ENCODE measurements around the gene CLEC11A.

The CLEC11A gene

GRCh38 chr19:50723735-50724521 is 764 bp downstream of the CLEC11A start:
- Histone ChIP-seq H3K36me3 (ENCODE audit: insufficient read depth, low read length) (no peaks in the 10 kb centered on the region), H3K27ac (peak overlapping the region; percentile 83; the same call in 1 of the 2 replicates), H3K4me3 (peak overlapping the region; percentile 79), H3K9ac (ENCODE audit: insufficient read length) (peak overlapping the region; percentile 68), H3K9me3 (ENCODE audit: low read depth, low read length) (no peaks in the 10 kb centered on the region)
- TF ChIP-seq EZH2 (IDR thresholded peaks at IDR 0.05) (no peak), POLR2AphosphoS5 (IDR thresholded peaks at IDR 0.05; ENCODE audit: borderline replicate concordance, low read depth, low read length) (no peak), FOXP2 (optimal IDR thresholded peaks at IDR 0.05; ENCODE audit: control extremely low read depth, extremely low read length, insufficient read depth) (no peak)
- no peak for DNase-seq (ENCODE audit: low read depth, low spot score)

- Histone ChIP-seq H3K9ac (ENCODE audit: insufficient read length) (peak overlapping the region; percentile 90), H3K36me3 (ENCODE audit: insufficient read depth, low read length) (no peaks in the 10 kb centered on the region), H3K27ac (no peak overlapping the region), H3K4me3 (peak overlapping the region; percentile 79), H3K9me3 (ENCODE audit: low read depth, low read length) (no peaks in the 10 kb centered on the region)
- DNase-seq (ENCODE audit: low read depth, low spot score), result peak; percentile 95
- TF ChIP-seq EZH2 (IDR thresholded peaks at IDR 0.05), result no peak
- TF ChIP-seq POLR2AphosphoS5 (IDR thresholded peaks at IDR 0.05; ENCODE audit: borderline replicate concordance, low read depth, low read length), result peak; percentile 72; the same call in 1 of the 2 replicates
- TF ChIP-seq FOXP2 (optimal IDR thresholded peaks at IDR 0.05; ENCODE audit: control extremely low read depth, extremely low read length, insufficient read depth), result no peak
Measured at GRCh38 chr19:50724522-50725217, 1.5 kb downstream of the CLEC11A start.

DNA sequence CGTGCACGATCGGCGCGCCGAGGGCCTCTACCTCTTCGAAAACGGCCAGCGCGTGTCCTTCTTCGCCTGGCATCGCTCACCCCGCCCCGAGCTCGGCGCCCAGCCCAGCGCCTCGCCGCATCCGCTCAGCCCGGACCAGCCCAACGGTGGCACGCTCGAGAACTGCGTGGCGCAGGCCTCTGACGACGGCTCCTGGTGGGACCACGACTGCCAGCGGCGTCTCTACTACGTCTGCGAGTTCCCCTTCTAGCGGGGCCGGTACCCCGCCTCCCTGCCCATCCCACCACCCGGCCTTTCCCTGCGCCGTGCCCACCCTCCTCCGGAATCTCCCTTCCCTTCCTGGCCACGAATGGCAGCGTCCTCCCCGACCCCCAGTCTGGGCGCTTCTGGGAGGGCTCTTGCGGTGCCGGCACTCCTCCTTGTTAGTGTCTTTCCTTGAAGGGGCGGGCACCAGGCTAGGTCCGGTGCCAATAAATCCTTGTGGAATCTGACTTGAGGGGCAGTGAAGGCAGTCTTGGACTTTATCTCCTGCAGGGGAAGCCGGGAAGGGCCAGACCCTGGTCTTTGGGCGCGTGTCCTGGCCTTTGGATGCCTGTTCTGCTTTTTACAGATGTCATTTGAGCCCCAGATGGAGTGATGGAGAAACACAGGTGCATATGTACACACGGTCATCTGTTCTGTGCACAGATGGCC is 2.2 kb downstream of the CLEC11A start:
- Histone ChIP-seq H3K9me3 (ENCODE audit: low read depth, low read length) (no peaks in the 10 kb centered on the region), H3K36me3 (ENCODE audit: insufficient read depth, low read length) (no peaks in the 10 kb centered on the region), H3K27ac (peak overlapping the region; percentile 29; the same call in 1 of the 2 replicates), H3K4me3 (peak overlapping the region; percentile 79), H3K9ac (ENCODE audit: insufficient read length) (peak overlapping the region; percentile 90)
- no peak for DNase-seq (ENCODE audit: low read depth, low spot score)
- no peak for TF ChIP-seq POLR2AphosphoS5 (IDR thresholded peaks at IDR 0.05; ENCODE audit: borderline replicate concordance, low read depth, low read length)
- TF ChIP-seq EZH2 (IDR thresholded peaks at IDR 0.05), result no peak
- TF ChIP-seq FOXP2 (optimal IDR thresholded peaks at IDR 0.05; ENCODE audit: control extremely low read depth, extremely low read length, insufficient read depth), result peak; percentile 18

DNA sequence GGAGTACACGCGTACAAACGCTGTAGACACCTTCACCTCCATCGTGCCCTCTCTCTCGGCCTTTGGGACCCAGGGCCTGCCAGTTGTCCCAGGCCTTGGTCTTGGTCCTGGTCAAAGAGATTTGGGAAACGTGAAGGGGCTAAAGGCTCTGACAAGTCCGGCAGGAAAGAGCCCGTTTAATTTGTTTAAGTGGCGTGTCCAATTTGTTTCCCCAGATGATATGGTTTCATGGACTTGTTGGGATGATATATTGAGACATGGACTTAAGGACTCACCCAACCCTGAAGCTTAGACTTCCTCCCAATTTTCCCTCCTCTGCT is 2.7 kb downstream of the CLEC11A start:
- H3K9me3 ChIP-seq (ENCODE audit: low read depth, low read length), result no peaks in the 10 kb centered on the region
- H3K9ac ChIP-seq (ENCODE audit: insufficient read length), result peak overlapping the region; percentile 90
- no peak for DNase-seq (ENCODE audit: low read depth, low spot score)
- H3K4me3 ChIP-seq, result peak overlapping the region; percentile 79
- no peak for TF ChIP-seq POLR2AphosphoS5 (IDR thresholded peaks at IDR 0.05; ENCODE audit: borderline replicate concordance, low read depth, low read length)
- TF ChIP-seq EZH2 (IDR thresholded peaks at IDR 0.05), result no peak
- TF ChIP-seq FOXP2 (optimal IDR thresholded peaks at IDR 0.05; ENCODE audit: control extremely low read depth, extremely low read length, insufficient read depth), result no peak
- H3K27ac ChIP-seq, result no peak overlapping the region
- no peaks in the 10 kb centered on the region for H3K36me3 ChIP-seq (ENCODE audit: insufficient read depth, low read length)

DNA sequence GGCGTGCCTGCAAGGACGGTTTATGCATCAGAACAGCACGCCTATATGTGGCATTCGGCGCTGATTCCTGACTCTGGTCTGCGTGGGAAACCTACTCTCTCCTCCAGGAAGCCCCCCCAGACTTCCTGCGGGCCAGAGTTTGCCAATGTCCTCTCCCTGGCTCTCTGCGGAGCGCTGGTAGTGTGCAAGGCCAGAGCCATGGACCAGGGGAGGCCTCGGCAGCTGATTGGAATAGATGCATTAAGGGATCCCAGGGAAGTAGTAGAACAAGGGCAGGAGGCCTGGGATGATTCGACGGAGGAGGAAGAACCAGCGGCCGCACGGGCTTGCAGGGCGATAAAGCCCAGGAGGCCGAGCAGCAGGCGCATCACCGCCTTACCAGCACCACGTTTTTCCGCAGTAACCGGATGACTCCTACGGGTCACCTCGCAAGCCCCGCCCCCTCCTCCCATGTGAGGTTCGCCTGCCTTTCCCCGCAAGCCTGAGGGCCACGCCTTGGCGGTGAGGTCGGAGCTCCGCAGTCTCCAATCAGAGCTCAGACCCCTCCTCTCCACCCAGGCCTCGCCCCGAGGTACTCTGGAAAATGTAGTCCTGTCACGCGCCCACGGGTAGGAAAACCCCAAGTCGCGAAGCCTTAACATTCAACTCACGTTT is 5.0 kb downstream of the CLEC11A start:
- no peak for DNase-seq (ENCODE audit: low read depth, low spot score)
- Histone ChIP-seq H3K4me3 (no peak overlapping the region), H3K9ac (ENCODE audit: insufficient read length) (no peak overlapping the region), H3K9me3 (ENCODE audit: low read depth, low read length) (no peaks in the 10 kb centered on the region), H3K36me3 (ENCODE audit: insufficient read depth, low read length) (no peaks in the 10 kb centered on the region), H3K27ac (peak overlapping the region; percentile 67; the same call in 1 of the 2 replicates)
- TF ChIP-seq FOXP2 (optimal IDR thresholded peaks at IDR 0.05; ENCODE audit: control extremely low read depth, extremely low read length, insufficient read depth) (no peak), EZH2 (IDR thresholded peaks at IDR 0.05) (no peak), POLR2AphosphoS5 (IDR thresholded peaks at IDR 0.05; ENCODE audit: borderline replicate concordance, low read depth, low read length) (no peak)

GRCh38 chr19:50729894-50730293 is 6.7 kb downstream of the CLEC11A start:
- Histone ChIP-seq H3K36me3 (ENCODE audit: insufficient read depth, low read length) (no peaks in the 10 kb centered on the region), H3K9ac (ENCODE audit: insufficient read length) (no peak overlapping the region), H3K9me3 (ENCODE audit: low read depth, low read length) (no peaks in the 10 kb centered on the region), H3K4me3 (no peak overlapping the region), H3K27ac (peak overlapping the region; percentile 83)
- no peak for DNase-seq (ENCODE audit: low read depth, low spot score)
- TF ChIP-seq FOXP2 (optimal IDR thresholded peaks at IDR 0.05; ENCODE audit: control extremely low read depth, extremely low read length, insufficient read depth) (no peak), EZH2 (IDR thresholded peaks at IDR 0.05) (no peak), POLR2AphosphoS5 (IDR thresholded peaks at IDR 0.05; ENCODE audit: borderline replicate concordance, low read depth, low read length) (no peak)

DNA sequence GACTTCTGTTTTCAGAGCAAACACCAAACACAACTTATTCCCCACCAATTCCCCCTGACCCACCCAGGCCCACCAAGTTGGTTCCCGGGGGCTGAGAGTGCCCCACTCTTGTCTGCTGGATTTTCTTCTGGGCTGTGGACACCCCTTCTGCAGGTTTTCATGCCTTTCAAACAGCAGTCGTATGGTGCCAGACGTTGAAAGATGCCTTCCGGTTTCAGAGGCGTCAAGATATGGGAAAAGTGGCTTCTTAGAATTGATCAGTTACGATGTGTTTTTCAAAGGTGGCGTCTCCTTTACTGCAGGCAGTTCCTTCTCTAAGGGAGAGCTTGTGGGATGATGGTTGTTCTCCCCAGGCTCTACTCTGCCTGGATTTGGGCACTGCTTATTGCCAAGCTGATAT is 12.7 kb downstream of the CLEC11A start:
- peak overlapping the region; percentile 99 for H3K27ac ChIP-seq
- H3K4me3 ChIP-seq, result peak overlapping the region; percentile 63

More for the DNA sequence above, 12.7 kb downstream of the CLEC11A start:
- no peak for DNase-seq (ENCODE audit: low read depth, low spot score)
- Histone ChIP-seq H3K9me3 (ENCODE audit: low read depth, low read length) (no peaks in the 10 kb centered on the region), H3K9ac (ENCODE audit: insufficient read length) (peak overlapping the region; percentile 56), H3K36me3 (ENCODE audit: insufficient read depth, low read length) (no peaks in the 10 kb centered on the region)
- TF ChIP-seq EZH2 (IDR thresholded peaks at IDR 0.05) (no peak), POLR2AphosphoS5 (IDR thresholded peaks at IDR 0.05; ENCODE audit: borderline replicate concordance, low read depth, low read length) (no peak), FOXP2 (optimal IDR thresholded peaks at IDR 0.05; ENCODE audit: control extremely low read depth, extremely low read length, insufficient read depth) (no peak)

Data from SK-N-MC (cell line).